Measurements from ENCODE around the gene ISM2. TPM values are rescaled to one million over a fixed set of nuclear protein-coding genes. Genes with fewer than 3 reads are reported as not detected.
A peak's percentile ranks its signal among the peaks of the same experiment; 100 is the strongest.

ISM2 gene
- total RNA-seq, 4 donors from 2014 or later = 0.44 TPM; not detected in 3

GRCh38 chr14:77458249-77458950 is 40.2 kb downstream of the ISM2 start:
- H3K9me3 ChIP-seq = no peaks in the 10 kb centered on the region
- TF ChIP-seq POLR2A (IDR thresholded peaks at IDR 0.05) (no peak), EP300 (IDR thresholded peaks at IDR 0.05) (no peak)
- peak in 1 of 2 donors; percentile 15 for DNase-seq (ENCODE audit: low spot score in 2 of 2)
- peaks cover 0 to 40% (median 17%) of the 10 kb centered on the region in 4 donors for H3K4me1 ChIP-seq
- no peaks in the 10 kb centered on the region for H3K27me3 ChIP-seq
- peaks cover 0 to 41% (median 15%) of the 10 kb centered on the region in 3 donors for H3K36me3 ChIP-seq
- peak overlapping the region; percentile 89 to 98 (median 92) for H3K4me3 ChIP-seq
- 0 to 1% methylated on average over 28 to 29 of the region's 29 CpGs for WGBS, 2 donors
- peak overlapping the region; percentile 92 to 98 (median 98) for H3K27ac ChIP-seq

GRCh38 chr14:77457522-77458248 is 40.9 kb downstream of the ISM2 start, which contains the start of the genes AHSA1 and VIPAS39:
TSS of gene AHSA1 (plus strand) at chr14:77458093. CDS start at chr14:77458190, 97 bp downstream.
TSS of gene VIPAS39 (minus strand) at chr14:77457601. CDS start at chr14:77454102, 3,499 bp downstream.
- Histone ChIP-seq H3K36me3 (peaks cover 0 to 41% (median 8%) of the 10 kb centered on the region in 3 donors), H3K9me3 (no peaks in the 10 kb centered on the region), H3K27me3 (no peaks in the 10 kb centered on the region), H3K4me1 (peaks cover 0 to 40% (median 17%) of the 10 kb centered on the region in 4 donors), H3K4me3 (peak within 1 kb of the TSS; percentile 89 to 98 (median 92)), H3K27ac (peak within 1 kb of the TSS; percentile 92 to 98 (median 98))
- peak; percentile 56 to 90 for TF ChIP-seq POLR2A (IDR thresholded peaks at IDR 0.05)
- peak; percentile 85 to 95 for TF ChIP-seq EP300 (IDR thresholded peaks at IDR 0.05)
- TF ChIP-seq CTCF (IDR thresholded peaks at IDR 0.05) = peak in 2 of 5 experiments; percentile 17 to 22
- 0 to 1% methylated on average over 49 to 50 of the region's 50 CpGs for WGBS, 2 donors
- peak; percentile 88 to 94 for DNase-seq (ENCODE audit: low spot score in 2 of 2)

GRCh38 chr14:77457115-77457521 is 41.5 kb downstream of the ISM2 start:
- Histone ChIP-seq H3K27ac (peak overlapping the region; percentile 92 to 98 (median 98)), H3K4me1 (peaks cover 0 to 40% (median 17%) of the 10 kb centered on the region in 4 donors), H3K36me3 (peaks cover 0 to 40% (median 4%) of the 10 kb centered on the region in 3 donors), H3K9me3 (no peaks in the 10 kb centered on the region), H3K27me3 (no peaks in the 10 kb centered on the region), H3K4me3 (peak overlapping the region; percentile 89 to 98 (median 92))
- TF ChIP-seq POLR2A (IDR thresholded peaks at IDR 0.05) = peak in 1 of 2 donors; percentile 54
- no peak for TF ChIP-seq CTCF (IDR thresholded peaks at IDR 0.05)
- no peak for DNase-seq (ENCODE audit: low spot score in 2 of 2)
- WGBS, 2 donors = 0% methylated on average over 18 of the region's 18 CpGs

GRCh38 chr14:77455966-77456640 is 42.5 kb downstream of the ISM2 start:
- WGBS, 2 donors = 65 to 73% methylated on average over 2 of the region's 2 CpGs
- Histone ChIP-seq H3K27ac (no peak overlapping the region), H3K4me3 (peak overlapping the region in 1 of 4 donors; percentile 93), H3K4me1 (peaks cover 0 to 39% (median 17%) of the 10 kb centered on the region in 4 donors), H3K36me3 (peaks cover 0 to 40% (median 2%) of the 10 kb centered on the region in 3 donors), H3K9me3 (no peaks in the 10 kb centered on the region), H3K27me3 (no peaks in the 10 kb centered on the region)
- TF ChIP-seq EP300 (IDR thresholded peaks at IDR 0.05) (no peak), POLR2A (IDR thresholded peaks at IDR 0.05) (no peak), CTCF (IDR thresholded peaks at IDR 0.05) (no peak)
- no peak for DNase-seq (ENCODE audit: low spot score in 2 of 2)

- TF ChIP-seq POLR2A (IDR thresholded peaks at IDR 0.05) (no peak), EP300 (IDR thresholded peaks at IDR 0.05) (no peak), CTCF (IDR thresholded peaks at IDR 0.05) (no peak)
- H3K36me3 ChIP-seq = peaks cover 0 to 95% (median 17%) of the 10 kb centered on the region in 3 donors
- no peaks in the 10 kb centered on the region for H3K9me3 ChIP-seq
- no peak overlapping the region for H3K4me3 ChIP-seq
- no peak for DNase-seq (ENCODE audit: low spot score in 2 of 2)
- no peaks in the 10 kb centered on the region for H3K27me3 ChIP-seq
- H3K4me1 ChIP-seq = no peaks in the 10 kb centered on the region
- no peak overlapping the region for H3K27ac ChIP-seq
- WGBS, 2 donors = 89 to 92% methylated on average over 2 of the region's 2 CpGs
These were observed 56.4 kb downstream of the ISM2 start for GRCh38 chr14:77442196-77442595.
